H9 (cell line): Measurements from ENCODE around the gene BLMH. TPM values are rescaled to one million over a fixed set of nuclear protein-coding genes. Genes with fewer than 3 reads are reported as not detected.

Experiments used
- DNase-seq: peaks from one replicate; pipeline ENCODE4 v3.0.0-alpha.2; 2017
- H2AFZ ChIP-seq: one replicate; pipeline ENCODE4 v1.6.1; 2013; ENCODE audit warnings: mild to moderate bottlenecking, low read length, control low read depth, moderate library complexity
- H2AK5ac ChIP-seq: 2 replicates; pipeline ENCODE4 v1.6.1; 2013; ENCODE audit warnings: low read length, control low read depth, mixed read lengths; ENCODE audit not compliant: insufficient read length
- H2BK120ac ChIP-seq: one replicate; pipeline ENCODE4 v1.6.1; 2013; ENCODE audit warnings: low read depth, mild to moderate bottlenecking, low read length, control low read depth, inconsistent platforms; ENCODE audit not compliant: poor library complexity, severe bottlenecking
- H2BK12ac ChIP-seq: 2 replicates; pipeline ENCODE4 v1.6.1; 2013; ENCODE audit warnings: low read length, control low read depth, mixed read lengths, low read depth; ENCODE audit not compliant: insufficient read length
- H2BK15ac ChIP-seq: 2 replicates; pipeline ENCODE4 v1.6.1; 2013; ENCODE audit warnings: low read depth, low read length, control low read depth
- H2BK20ac ChIP-seq: one replicate; pipeline ENCODE4 v1.6.1; 2013; ENCODE audit warnings: low read depth, mild to moderate bottlenecking, low read length, control low read depth, inconsistent platforms; ENCODE audit not compliant: poor library complexity, severe bottlenecking
- H2BK5ac ChIP-seq: 2 replicates; pipeline ENCODE4 v1.6.1; 2013; ENCODE audit warnings: low read length, control low read depth, mixed read lengths; ENCODE audit not compliant: insufficient read length
- H3K14ac ChIP-seq: 2 replicates; pipeline ENCODE4 v1.6.1; 2013; ENCODE audit warnings: low read length, control low read depth; ENCODE audit not compliant: insufficient read depth
- H3K18ac ChIP-seq: 2 replicates; pipeline ENCODE4 v1.6.1; 2013; ENCODE audit warnings: low read depth, mild to moderate bottlenecking, mixed read lengths, low read length, control low read depth; ENCODE audit not compliant: insufficient read length
- H3K23ac ChIP-seq: 2 replicates; pipeline ENCODE4 v1.6.1; 2013; ENCODE audit warnings: low read length, control low read depth, mixed read lengths, low read depth; ENCODE audit not compliant: insufficient read length
- H3K23me2 ChIP-seq: 2 replicates; pipeline ENCODE4 v1.6.1; 2013; ENCODE audit warnings: low read depth, mild to moderate bottlenecking, mixed read lengths, low read length, control low read depth; ENCODE audit not compliant: insufficient read length, poor library complexity, severe bottlenecking
- H3K27ac ChIP-seq: 2 replicates; pipeline ENCODE4 v1.5.1; 2013; ENCODE audit warnings: low read length, control low read depth, mixed read lengths, low read depth; ENCODE audit not compliant: insufficient read length
- H3K27me3 ChIP-seq: 2 replicates; pipeline ENCODE4 v1.6.1; 2013; ENCODE audit warnings: low read length, control low read depth, inconsistent platforms; ENCODE audit not compliant: insufficient read depth
- H3K4ac ChIP-seq: 2 replicates; pipeline ENCODE4 v1.6.1; 2013; ENCODE audit warnings: low read depth, mild to moderate bottlenecking, control low read depth, inconsistent platforms, low read length, moderate library complexity
- H3K4me1 ChIP-seq: 2 replicates; pipeline ENCODE4 v1.6.1; 2013; ENCODE audit warnings: low read length, control low read depth, inconsistent platforms; ENCODE audit not compliant: insufficient read depth
- H3K4me2 ChIP-seq: 2 replicates; pipeline ENCODE4 v1.6.1; 2013; ENCODE audit warnings: low read length, control low read depth, mixed read lengths; ENCODE audit not compliant: insufficient read length, insufficient read depth
- H3K56ac ChIP-seq: 2 replicates; pipeline ENCODE4 v1.6.1; 2013; ENCODE audit warnings: low read depth, mild to moderate bottlenecking, mixed read lengths, low read length, control low read depth; ENCODE audit not compliant: insufficient read length
- H3K79me1 ChIP-seq: 2 replicates; pipeline ENCODE4 v1.6.1; 2013; ENCODE audit warnings: low read depth, mild to moderate bottlenecking, moderate library complexity, low read length, control low read depth, inconsistent platforms; ENCODE audit not compliant: insufficient read depth, poor library complexity, severe bottlenecking
- H3K79me2 ChIP-seq: 2 replicates; pipeline ENCODE4 v1.6.1; 2013; ENCODE audit warnings: low read length, control low read depth, inconsistent platforms; ENCODE audit not compliant: insufficient read depth
- H3K9ac ChIP-seq: 2 replicates; pipeline ENCODE4 v1.6.1; 2013; ENCODE audit warnings: low read length, control low read depth, mixed read lengths; ENCODE audit not compliant: insufficient read length; ENCODE audit errors: extremely low read depth
- H3K9me3 ChIP-seq: one replicate; pipeline ENCODE4 v1.6.1; 2013; ENCODE audit warnings: low read depth, low read length, inconsistent platforms; ENCODE audit not compliant: control insufficient read depth
- H3T11ph ChIP-seq: one replicate; pipeline ENCODE4 v1.6.1; 2013; ENCODE audit warnings: mild to moderate bottlenecking, low read length, control low read depth, inconsistent platforms
- H4K20me1 ChIP-seq: one replicate; pipeline ENCODE4 v1.6.1; 2013; ENCODE audit not compliant: control insufficient read depth, insufficient read length, insufficient read depth
- H4K5ac ChIP-seq: 2 replicates; pipeline ENCODE4 v1.6.1; 2013; ENCODE audit warnings: low read depth, mild to moderate bottlenecking, mixed read lengths, low read length, control low read depth; ENCODE audit not compliant: insufficient read length
- H4K8ac ChIP-seq: replicated peaks from 2 replicates; pipeline ENCODE4 v1.6.1; 2013; ENCODE audit warnings: low read length, control low read depth, mixed read lengths, low read depth; ENCODE audit not compliant: insufficient read length
- H4K91ac ChIP-seq: 2 replicates; pipeline ENCODE4 v1.6.1; 2013; ENCODE audit warnings: low read depth, mild to moderate bottlenecking, moderate library complexity, mixed read lengths, low read length, control low read depth; ENCODE audit not compliant: insufficient read length
- H3K27ac Mint-ChIP-seq, 3 experiments: 2 replicates in 2 of 3; 3 replicates in 1 of 3; pipeline ENCODE4 v1.8.0; 2020 to 2021; ENCODE audit warnings: mixed read lengths in 3 of 3, mild to moderate bottlenecking in 1 of 3, moderate library complexity in 1 of 3
- H3K27me3 Mint-ChIP-seq: 2 replicates; pipeline ENCODE4 v1.8.0; 2021; ENCODE audit warnings: low read depth, mild to moderate bottlenecking, moderate library complexity, mixed read lengths
- H3K36me3 Mint-ChIP-seq, 3 experiments: 2 replicates in 2 of 3; 3 replicates in 1 of 3; pipeline ENCODE4 v1.8.0; 2020 to 2021; ENCODE audit warnings: low read depth in 3 of 3, mixed read lengths in 3 of 3; ENCODE audit not compliant: insufficient read depth in 1 of 3
- H3K4me1 Mint-ChIP-seq, 2 experiments: 2 replicates each; pipeline ENCODE4 v1.8.0; 2020; ENCODE audit warnings: mixed read lengths in 2 of 2
- H3K4me3 Mint-ChIP-seq, 2 experiments: 2 replicates in 1 of 2; 3 replicates in 1 of 2; pipeline ENCODE4 v1.8.0; 2020 to 2021; ENCODE audit warnings: mild to moderate bottlenecking in 2 of 2, mixed read lengths in 2 of 2, moderate library complexity in 1 of 2
- H3K9me3 Mint-ChIP-seq, 2 experiments: 2 replicates in 1 of 2; 3 replicates in 1 of 2; pipeline ENCODE4 v1.8.0; 2020; ENCODE audit warnings: mild to moderate bottlenecking in 2 of 2, mixed read lengths in 2 of 2, moderate library complexity in 1 of 2
- CTCF ChIP-seq: fragments of 200-600 bp; sonication (generic); conservative IDR thresholded peaks from 3 replicates; pipeline ENCODE4 v1.8.0; 2021; ENCODE audit warnings: antibody characterized with exemption, mild to moderate bottlenecking
- total RNA-seq: library from RNA; stranded (reverse); gene quantifications from 2 replicates; pipeline ENCODE4 v1.2.1, GENCODE V29; 2021

BLMH gene
- total RNA-seq, 1 experiment from 2014 or later: 74.7 TPM

GRCh38 chr17:30279156-30279555, 12.6 kb downstream of the BLMH start:
- no peaks in the 10 kb centered on the region for H3K79me2 ChIP-seq
- no peak overlapping the region for H3K4ac ChIP-seq
- H2BK15ac ChIP-seq: no peak overlapping the region
- no peak overlapping the region for H3K4me2 ChIP-seq
- no peak overlapping the region for H3K27ac ChIP-seq
- no peak overlapping the region for H3K27ac Mint-ChIP-seq
- no peak overlapping the region for H2BK20ac ChIP-seq
- H2BK5ac ChIP-seq: no peak overlapping the region
- H3K4me3 Mint-ChIP-seq: no peak overlapping the region
- TF ChIP-seq CTCF: no peak
- H4K20me1 ChIP-seq: no peaks in the 10 kb centered on the region
- H3K9ac ChIP-seq: no peak overlapping the region
- no peaks in the 10 kb centered on the region for H3K4me1 Mint-ChIP-seq
- no peaks in the 10 kb centered on the region for H3K9me3 ChIP-seq
- no peaks in the 10 kb centered on the region for H3K79me1 ChIP-seq
- no peaks in the 10 kb centered on the region for H3K27me3 ChIP-seq
- no peaks in the 10 kb centered on the region for H3K4me1 ChIP-seq
- H3T11ph ChIP-seq: no peak overlapping the region
- no peak overlapping the region for H4K91ac ChIP-seq
- H2AFZ ChIP-seq: no peak overlapping the region
- no peak for DNase-seq
- no peaks in the 10 kb centered on the region for H3K9me3 Mint-ChIP-seq
- H3K14ac ChIP-seq: no peak overlapping the region
- no peak overlapping the region for H3K18ac ChIP-seq
- H3K36me3 Mint-ChIP-seq: peaks cover 3 to 55% (median 10%) of the 10 kb centered on the region in 3 experiments; a peak in 6 of 7 replicates
- no peak overlapping the region for H4K5ac ChIP-seq
- H2BK120ac ChIP-seq: no peak overlapping the region
- no peaks in the 10 kb centered on the region for H3K27me3 Mint-ChIP-seq
- no peaks in the 10 kb centered on the region for H3K23me2 ChIP-seq
- H2BK12ac ChIP-seq: no peak overlapping the region
- H2AK5ac ChIP-seq: no peak overlapping the region
- H4K8ac ChIP-seq: no peak overlapping the region
- no peak overlapping the region for H3K23ac ChIP-seq
- H3K56ac ChIP-seq: no peak overlapping the region
